AG08395 (cell line): ENCODE results near the gene PIH1D1.

ENCODE experiments used
- DNase-seq: peaks from one replicate; pipeline ENCODE4 v3.0.0; 2012; ENCODE audit warnings: mixed read lengths, low spot score

Gene PIH1D1

GRCh38 chr19:49419173-49419572 lies 32.4 kb downstream of the PIH1D1 start:
- no peak for DNase-seq

- no peak for DNase-seq
Measured at GRCh38 chr19:49418511-49418910, 33.1 kb downstream of the PIH1D1 start.

- DNase-seq = no peak
Measured at GRCh38 chr19:49417088-49417487, 34.5 kb downstream of the PIH1D1 start.

GRCh38 chr19:49415810-49416200 lies 35.8 kb downstream of the PIH1D1 start:
- no peak for DNase-seq

GRCh38 chr19:49415102-49415809 lies 36.4 kb downstream of the PIH1D1 start:
- no peak for DNase-seq

- DNase-seq = no peak
Measured at GRCh38 chr19:49414256-49414655, 37.4 kb downstream of the PIH1D1 start.

- DNase-seq = no peak
Measured at GRCh38 chr19:49413348-49413747, 38.3 kb downstream of the PIH1D1 start.

- no peak for DNase-seq
Measured at GRCh38 chr19:49411681-49412326, 39.8 kb downstream of the PIH1D1 start.

- DNase-seq = no peak
Measured at GRCh38 chr19:49409441-49410029, 42.1 kb downstream of the PIH1D1 start.

GRCh38 chr19:49408816-49409440 lies 42.7 kb downstream of the PIH1D1 start:
- DNase-seq = no peak

GRCh38 chr19:49407482-49408015 lies 44.1 kb downstream of the PIH1D1 start:
- no peak for DNase-seq

GRCh38 chr19:49407079-49407478 lies 44.5 kb downstream of the PIH1D1 start:
- no peak for DNase-seq

GRCh38 chr19:49403404-49404187 lies 48.0 kb downstream of the PIH1D1 start:
- DNase-seq = no peak

- no peak for DNase-seq
Measured at GRCh38 chr19:49400029-49400428, 51.6 kb downstream of the PIH1D1 start.

- no peak for DNase-seq
Measured at GRCh38 chr19:49398931-49399330, 52.7 kb downstream of the PIH1D1 start.

GRCh38 chr19:49398001-49398615 lies 53.5 kb downstream of the PIH1D1 start:
- DNase-seq = no peak

- DNase-seq = no peak
Measured at GRCh38 chr19:49396738-49397505, 54.7 kb downstream of the PIH1D1 start.
